ENCODE measurements around the gene DIAPH1.

The DIAPH1 gene

DNA sequence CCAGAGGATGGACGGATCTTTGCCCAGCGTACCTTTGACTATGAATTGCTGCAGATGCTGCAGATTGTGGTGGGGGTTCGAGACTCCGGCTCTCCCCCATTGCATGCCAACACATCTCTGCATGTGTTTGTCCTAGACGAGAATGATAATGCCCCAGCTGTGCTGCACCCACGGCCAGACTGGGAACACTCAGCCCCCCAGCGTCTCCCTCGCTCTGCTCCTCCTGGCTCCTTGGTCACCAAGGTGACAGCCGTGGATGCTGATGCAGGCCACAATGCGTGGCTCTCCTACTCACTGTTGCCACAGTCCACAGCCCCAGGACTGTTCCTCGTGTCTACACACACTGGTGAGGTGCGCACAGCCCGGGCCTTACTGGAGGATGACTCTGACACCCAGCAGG lies 128.0 kb downstream of the DIAPH1 start:
- H3K4me3 ChIP-seq (replicated peaks; ENCODE audit: low read depth, low read length) = no peak overlapping the region
- no peak for DNase-seq (ENCODE audit: low read depth)
- TF ChIP-seq, protein P1, sequence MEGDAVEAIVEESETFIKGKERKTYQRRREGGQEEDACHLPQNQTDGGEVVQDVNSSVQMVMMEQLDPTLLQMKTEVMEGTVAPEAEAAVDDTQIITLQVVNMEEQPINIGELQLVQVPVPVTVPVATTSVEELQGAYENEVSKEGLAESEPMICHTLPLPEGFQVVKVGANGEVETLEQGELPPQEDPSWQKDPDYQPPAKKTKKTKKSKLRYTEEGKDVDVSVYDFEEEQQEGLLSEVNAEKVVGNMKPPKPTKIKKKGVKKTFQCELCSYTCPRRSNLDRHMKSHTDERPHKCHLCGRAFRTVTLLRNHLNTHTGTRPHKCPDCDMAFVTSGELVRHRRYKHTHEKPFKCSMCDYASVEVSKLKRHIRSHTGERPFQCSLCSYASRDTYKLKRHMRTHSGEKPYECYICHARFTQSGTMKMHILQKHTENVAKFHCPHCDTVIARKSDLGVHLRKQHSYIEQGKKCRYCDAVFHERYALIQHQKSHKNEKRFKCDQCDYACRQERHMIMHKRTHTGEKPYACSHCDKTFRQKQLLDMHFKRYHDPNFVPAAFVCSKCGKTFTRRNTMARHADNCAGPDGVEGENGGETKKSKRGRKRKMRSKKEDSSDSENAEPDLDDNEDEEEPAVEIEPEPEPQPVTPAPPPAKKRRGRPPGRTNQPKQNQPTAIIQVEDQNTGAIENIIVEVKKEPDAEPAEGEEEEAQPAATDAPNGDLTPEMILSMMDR (IDR thresholded peaks at IDR 0.05; ENCODE audit: low read length, missing control alignments) = no peak

DNA sequence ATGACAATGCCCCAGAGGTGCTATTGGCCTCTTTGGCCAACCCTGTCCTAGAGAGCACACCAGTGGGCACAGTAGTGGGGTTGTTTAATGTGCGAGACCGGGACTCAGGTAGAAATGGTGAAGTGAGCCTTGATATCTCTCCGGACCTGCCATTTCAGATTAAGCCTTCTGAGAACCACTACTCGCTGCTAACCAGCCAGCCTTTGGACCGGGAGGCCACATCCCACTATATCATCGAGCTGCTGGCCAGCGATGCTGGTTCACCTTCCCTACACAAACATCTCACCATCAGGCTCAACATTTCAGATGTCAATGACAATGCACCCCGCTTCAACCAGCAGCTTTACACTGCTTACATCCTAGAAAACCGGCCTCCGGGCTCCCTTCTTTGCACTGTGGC lies 128.5 kb downstream of the DIAPH1 start:
- TF ChIP-seq, protein P1 (IDR thresholded peaks at IDR 0.05; ENCODE audit: low read length, missing control alignments) = no peak
- DNase-seq (ENCODE audit: low read depth) = no peak
- H3K4me3 ChIP-seq (replicated peaks; ENCODE audit: low read depth, low read length) = no peak overlapping the region

DNA sequence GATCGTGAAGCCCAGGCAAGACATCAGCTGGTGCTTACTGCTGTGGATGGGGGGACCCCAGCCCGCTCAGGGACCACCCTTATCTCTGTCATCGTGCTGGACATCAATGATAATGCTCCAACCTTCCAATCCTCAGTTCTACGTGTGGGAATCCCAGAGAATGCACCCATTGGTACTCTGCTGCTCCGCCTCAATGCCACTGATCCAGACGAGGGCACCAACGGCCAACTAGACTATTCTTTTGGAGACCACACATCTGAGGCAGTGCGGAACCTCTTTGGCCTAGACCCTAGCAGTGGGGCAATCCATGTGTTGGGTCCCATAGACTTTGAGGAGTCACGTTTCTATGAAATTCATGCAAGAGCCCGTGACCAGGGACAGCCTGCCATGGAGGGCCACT lies 129.0 kb downstream of the DIAPH1 start:
- DNase-seq (ENCODE audit: low read depth) = no peak
- TF ChIP-seq, protein P1 (IDR thresholded peaks at IDR 0.05; ENCODE audit: low read length, missing control alignments) = no peak
- H3K4me3 ChIP-seq (replicated peaks; ENCODE audit: low read depth, low read length) = no peak overlapping the region

DNA sequence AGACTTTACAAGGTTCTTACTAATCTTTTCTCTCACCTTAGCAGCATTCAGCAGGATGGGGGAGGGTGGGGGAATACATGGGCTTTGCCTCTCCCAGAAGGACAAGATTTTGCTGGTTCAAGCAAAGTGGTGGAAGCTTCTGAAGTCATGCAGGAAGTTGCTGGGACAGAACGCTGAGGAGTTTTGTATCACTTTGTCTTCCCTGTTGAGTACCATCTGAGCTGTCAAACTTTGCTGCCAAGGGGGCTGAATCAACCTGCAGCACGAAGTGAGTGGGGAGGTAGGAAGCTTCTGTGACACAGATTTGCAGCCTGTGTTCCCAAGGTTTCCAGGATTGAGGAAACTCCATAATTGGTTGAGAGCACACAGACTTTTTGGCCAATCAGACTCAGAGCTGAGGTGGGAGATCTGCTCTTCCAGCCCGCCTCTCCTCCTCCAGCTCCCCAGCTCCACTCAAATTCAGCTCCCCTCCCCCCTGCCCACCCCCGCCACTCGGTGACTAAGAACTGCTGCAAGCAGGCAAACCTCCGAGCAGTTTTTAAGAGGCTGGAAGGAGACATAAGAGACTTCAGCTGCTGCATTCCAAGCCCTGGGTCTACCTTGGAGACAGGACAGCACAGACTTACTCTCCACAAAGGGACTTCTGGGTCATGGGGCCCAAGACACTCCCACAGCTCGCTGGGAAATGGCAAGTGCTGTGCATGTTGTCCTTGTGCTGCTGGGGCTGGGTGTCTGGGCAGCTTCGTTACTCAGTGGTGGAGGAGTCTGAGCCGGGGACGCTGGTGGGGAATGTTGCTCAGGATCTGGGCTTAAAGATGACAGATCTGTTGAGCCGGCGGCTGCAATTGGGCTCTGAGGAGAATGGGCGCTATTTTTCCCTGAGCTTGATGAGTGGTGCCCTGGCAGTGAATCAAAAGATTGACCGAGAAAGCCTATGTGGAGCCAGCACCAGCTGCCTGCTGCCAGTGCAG lies 129.9 kb downstream of the DIAPH1 start, which contains the start of gene PCDHGC5:
Gene PCDHGC5 (plus strand): TSS at position 491 of the 971 bp plus-strand sequence. CDS start 160 bp downstream, at position 651.
- DNase-seq (ENCODE audit: low read depth) = peak; percentile 59
- TF ChIP-seq, protein P1 (IDR thresholded peaks at IDR 0.05; ENCODE audit: low read length, missing control alignments) = no peak
- H3K4me3 ChIP-seq (replicated peaks; ENCODE audit: low read depth, low read length) = no peak within 1 kb of the TSS

DNA sequence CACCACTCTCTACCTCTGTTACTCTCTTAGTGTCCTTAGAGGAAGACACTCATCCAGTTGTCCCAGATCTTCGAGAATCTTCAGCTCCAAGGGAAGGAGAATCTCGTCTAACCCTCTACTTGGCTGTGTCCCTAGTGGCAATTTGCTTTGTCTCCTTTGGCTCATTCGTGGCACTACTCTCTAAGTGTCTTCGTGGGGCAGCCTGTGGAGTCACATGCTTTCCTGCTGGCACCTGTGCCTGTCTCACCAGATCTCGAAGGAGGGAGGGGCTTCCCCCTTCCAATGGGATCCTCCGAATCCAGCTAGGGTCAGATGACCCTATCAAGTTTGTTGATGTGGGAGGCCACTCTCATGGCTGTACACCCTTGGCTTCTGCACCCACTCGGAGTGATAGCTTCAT lies 131.7 kb downstream of the DIAPH1 start:
- no peak overlapping the region for H3K4me3 ChIP-seq (replicated peaks; ENCODE audit: low read depth, low read length)
- TF ChIP-seq, protein P1 (IDR thresholded peaks at IDR 0.05; ENCODE audit: low read length, missing control alignments) = no peak
- DNase-seq (ENCODE audit: low read depth) = no peak

DNA sequence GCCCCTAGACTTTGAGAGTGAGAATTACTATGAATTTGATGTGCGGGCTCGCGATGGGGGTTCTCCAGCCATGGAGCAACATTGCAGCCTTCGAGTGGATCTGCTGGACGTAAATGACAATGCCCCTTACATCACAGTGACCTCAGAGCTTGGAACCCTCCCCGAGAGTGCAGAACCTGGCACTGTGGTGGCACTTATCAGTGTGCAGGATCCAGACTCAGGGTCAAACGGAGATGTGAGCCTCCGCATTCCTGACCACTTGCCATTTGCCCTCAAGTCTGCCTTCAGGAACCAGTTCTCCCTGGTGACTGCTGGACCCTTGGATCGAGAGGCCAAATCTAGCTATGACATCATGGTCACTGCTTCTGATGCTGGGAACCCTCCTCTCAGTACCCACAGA lies 132.7 kb downstream of the DIAPH1 start:
- DNase-seq (ENCODE audit: low read depth) = no peak
- no peak overlapping the region for H3K4me3 ChIP-seq (replicated peaks; ENCODE audit: low read depth, low read length)
- TF ChIP-seq, protein P1 (IDR thresholded peaks at IDR 0.05; ENCODE audit: low read length, missing control alignments) = no peak

All from fibroblast of pulmonary artery (primary cell).